HG02798 (cell line): ENCODE measurements around the gene GALNT14.

ENCODE experiments used
- ATAC-seq: cut with Tn5 transposase; IDR thresholded peaks from one replicate; pipeline ENCODE4 v1.9.1; 2021; ENCODE audit warnings: mild to moderate bottlenecking; ENCODE audit not compliant: unreplicated experiment, poor library complexity

GALNT14 gene

GRCh38 chr2:31060397-31060796 is 77.8 kb downstream of the GALNT14 start:
- ATAC-seq, result no peak

GRCh38 chr2:31058096-31059035 is 79.9 kb downstream of the GALNT14 start:
- no peak for ATAC-seq

- ATAC-seq, result no peak
Measured at GRCh38 chr2:31057691-31058090, 80.5 kb downstream of the GALNT14 start.

DNA sequence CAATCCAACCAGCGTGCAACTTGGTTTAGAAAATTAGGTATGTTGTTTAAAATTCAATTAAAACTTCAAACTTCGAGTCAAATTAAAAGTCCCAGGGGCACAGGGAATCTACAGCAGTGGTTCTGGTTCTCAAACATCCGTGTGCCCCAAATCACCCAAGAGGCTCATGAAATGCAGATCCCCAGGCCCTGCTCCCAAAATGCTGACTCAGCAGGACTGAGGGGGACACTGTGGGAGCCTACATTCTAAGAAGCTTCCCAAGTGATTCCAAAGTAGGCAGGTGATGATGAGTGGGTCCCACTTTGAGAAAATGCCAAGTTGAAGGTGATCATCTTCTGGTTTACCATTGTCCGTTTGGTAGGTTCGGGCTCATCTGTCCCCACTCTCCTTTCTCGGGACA is 82.3 kb downstream of the GALNT14 start:
- ATAC-seq, result no peak

DNA sequence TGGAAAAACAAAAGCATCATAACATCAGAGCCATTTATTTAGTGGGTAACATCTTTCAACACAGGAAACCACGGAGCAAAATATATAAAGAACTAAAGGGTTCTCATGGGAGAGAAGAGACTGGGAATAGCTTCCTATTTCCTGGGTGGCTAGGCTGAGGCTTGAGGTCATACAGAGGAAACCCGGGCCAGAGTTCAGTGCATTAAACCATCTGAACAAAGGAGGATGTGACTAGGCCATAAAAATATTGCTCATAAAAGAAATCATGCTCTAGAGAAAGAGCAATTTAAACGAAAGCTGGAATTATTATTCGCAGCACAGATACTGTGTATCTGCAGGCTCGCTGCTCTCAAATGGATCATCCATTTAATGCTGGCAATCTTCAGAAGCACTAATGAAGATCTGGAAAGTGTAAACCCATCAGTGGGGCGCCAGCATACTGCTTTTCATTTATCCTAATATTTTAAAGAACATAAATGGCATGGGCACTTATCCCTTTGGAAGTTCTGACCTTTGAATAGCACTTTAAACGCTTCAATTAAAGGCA is 83.3 kb downstream of the GALNT14 start:
- no peak for ATAC-seq

- no peak for ATAC-seq
Measured at GRCh38 chr2:31053929-31054782, 84.1 kb downstream of the GALNT14 start.

DNA sequence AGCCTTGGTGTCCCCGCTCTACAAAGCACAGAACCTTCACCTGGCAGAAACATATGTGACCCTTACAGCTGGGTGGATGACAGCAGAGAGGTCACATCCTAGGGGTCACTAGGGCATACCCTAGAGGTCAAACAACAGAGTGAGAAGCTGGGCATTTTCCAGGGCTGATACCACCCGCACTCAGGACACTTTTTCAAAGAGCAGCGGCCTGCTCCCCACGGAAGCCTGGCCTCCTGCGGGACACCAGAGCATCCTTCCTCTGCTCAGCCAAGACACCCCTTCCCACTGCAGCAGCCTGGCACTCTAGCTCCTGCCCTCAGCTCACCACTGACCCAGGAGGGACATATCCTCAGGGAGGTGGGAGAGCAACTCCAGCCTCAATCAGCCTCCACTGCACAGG is 86.0 kb downstream of the GALNT14 start:
- no peak for ATAC-seq

- ATAC-seq, result no peak
Measured at GRCh38 chr2:31051258-31052140, 86.7 kb downstream of the GALNT14 start.

DNA sequence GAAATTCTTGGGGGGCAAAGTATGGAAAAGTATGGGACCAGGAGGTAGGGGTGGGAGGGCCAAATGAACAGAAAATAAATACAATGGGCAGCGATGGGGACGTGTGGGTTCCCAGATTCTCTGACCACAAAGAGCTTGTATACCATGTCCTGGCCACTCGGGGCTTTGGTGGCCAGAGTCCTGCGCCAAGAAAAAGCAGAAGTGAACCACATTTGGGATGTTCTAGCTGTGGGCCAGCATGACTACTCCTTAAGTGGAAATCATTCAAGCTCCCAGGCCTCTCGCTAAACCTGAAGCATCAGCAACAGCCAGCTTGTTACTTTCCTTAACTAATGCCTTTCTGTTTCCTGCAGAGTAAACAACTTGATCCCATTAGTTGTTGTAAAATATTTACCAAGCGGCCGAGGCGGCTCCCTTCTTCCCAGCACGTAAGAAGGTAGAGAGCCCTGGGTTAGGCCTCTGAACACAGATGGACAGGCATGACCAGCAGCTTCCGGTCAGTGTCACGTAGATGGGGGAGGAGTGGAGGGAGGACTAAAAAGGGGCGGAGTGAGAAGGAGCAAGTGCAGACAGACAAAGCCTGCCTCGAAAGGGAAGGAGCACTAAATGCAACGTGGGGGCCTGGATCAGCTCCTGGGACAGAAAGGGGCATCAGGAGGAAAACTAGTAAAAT is 88.2 kb downstream of the GALNT14 start:
- ATAC-seq, result no peak

DNA sequence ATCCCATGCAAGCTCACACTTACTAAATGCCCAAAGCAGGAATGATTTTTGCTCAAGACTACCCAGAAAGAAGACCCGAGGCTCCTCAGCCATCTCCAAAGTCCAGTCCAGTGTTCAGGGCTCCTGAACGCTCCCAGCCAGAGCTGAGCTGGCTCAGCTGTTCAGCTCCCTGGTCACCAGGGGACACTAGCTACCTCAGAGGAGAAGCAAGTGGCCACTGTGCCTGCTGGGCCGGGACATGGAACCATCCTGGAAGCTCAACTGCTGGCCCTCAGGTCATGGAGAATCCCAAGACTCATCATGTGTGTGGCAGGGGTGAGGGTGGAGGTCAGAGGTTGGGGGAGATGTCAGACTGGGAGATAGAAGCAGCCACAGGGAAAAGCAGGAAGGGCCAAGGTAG is 89.0 kb downstream of the GALNT14 start:
- ATAC-seq, result no peak

DNA sequence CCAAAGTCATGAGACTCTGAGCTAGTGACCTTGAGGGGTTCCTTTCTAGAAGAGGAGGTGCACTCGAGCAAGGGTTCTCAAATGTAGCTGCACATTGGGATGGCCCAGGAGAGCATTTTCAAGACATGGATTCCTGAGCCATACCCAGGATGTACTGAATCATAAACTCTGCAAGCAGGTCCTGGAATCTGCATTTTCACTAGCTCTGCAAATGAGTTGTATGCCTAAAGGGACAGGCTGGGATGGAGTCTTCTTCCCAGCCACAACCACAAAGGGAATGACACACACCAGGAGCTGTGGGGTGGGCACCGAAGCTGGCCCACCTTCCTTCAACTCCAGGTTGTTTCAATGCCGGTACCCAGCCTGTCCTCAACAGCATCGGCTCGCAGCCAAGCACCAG is 90.6 kb downstream of the GALNT14 start:
- no peak for ATAC-seq

DNA sequence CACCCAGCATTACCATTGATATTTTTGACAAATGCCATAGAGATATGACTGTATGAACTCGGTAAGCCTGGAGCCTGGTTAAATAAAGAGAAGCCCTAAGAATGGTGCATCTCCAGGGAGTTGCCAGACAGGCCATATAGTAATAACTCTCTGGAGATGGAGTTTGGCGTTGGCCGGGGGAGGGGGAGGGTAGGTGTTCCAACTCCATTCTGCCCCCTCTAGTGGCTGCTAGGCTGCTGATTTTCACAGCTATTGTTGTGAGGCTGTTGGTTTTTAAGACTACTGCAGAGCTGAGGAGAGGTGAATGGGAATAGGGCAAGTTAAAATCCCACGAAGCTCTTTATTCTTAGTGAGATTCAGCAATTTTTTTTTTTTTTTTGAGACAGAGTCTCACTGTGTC is 99.9 kb downstream of the GALNT14 start:
- ATAC-seq, result no peak

DNA sequence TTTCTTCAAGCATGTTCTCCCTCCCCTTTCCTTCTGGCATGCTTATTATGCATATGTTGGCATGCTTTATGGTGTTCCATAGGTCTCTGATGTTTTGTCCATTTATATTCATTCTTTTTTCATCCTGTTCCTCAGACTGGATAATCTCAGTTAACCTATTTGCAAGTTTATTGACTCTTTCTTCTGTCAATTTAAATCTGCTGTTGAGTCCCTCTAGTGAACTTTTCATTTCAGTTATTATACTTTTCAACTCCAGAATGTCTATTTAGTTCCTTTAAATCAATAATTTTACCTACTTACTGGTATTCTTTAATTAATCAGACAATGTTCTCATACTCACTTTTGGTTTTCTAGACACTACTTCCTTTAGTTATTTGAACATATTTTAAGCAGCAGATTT is 101.2 kb downstream of the GALNT14 start:
- ATAC-seq, result no peak

- no peak for ATAC-seq
Measured at GRCh38 chr2:31033032-31033431, 105.2 kb downstream of the GALNT14 start.

DNA sequence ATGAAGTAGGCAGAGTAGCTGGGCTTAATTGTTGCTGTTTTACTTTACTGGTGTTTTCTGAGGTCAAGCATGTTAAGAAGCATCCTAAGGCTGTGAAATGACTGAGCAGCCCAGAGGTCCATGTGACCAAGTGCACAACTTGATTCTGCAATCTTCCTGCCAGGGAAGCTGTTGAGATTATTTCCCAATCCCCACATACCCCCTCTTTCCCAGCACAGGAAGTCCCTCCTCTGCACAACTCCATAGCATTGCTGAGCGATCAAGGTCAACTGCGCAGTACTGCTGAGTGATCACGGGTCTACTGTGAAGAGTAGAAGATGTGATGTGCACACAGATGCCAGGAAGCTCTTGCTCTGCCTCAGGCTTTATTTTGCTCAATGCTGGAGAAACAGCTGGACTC is 105.8 kb downstream of the GALNT14 start:
- ATAC-seq, result no peak

GRCh38 chr2:31031132-31031706 is 107.0 kb downstream of the GALNT14 start:
- peak; percentile 85 for ATAC-seq

DNA sequence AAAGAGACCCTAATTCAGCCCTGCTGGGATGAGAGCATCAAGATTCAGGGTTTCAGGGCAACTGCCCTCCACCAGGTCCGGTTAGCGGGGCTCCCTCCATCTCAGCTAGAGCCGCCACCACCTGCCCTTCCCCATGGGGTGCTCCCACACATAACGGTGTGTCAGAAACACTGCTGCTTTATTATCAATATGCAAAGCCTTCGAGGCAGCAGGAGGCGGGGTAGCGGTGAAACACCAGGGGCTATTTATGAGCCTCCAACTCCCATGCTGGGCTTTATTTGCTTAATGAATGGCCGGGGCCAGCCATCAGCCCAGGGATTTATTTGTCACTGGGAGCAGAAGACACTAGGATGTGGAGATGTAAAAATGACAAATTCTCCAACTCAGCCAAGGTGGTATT is 109.8 kb downstream of the GALNT14 start:
- no peak for ATAC-seq

GRCh38 chr2:31027549-31027948 is 110.7 kb downstream of the GALNT14 start:
- no peak for ATAC-seq

- no peak for ATAC-seq
Measured at GRCh38 chr2:31023541-31023940, 114.7 kb downstream of the GALNT14 start.
